ENCODE data around the gene DENND5A.

DENND5A gene

GRCh38 chr11:9265211-9266131 is at the start of gene DENND5A:
Gene DENND5A (minus strand): TSS chr11:9265350. CDS start chr11:9265069, 281 bp downstream.
- Histone ChIP-seq H3K27ac (peak within 1 kb of the TSS; percentile 99), H3K4me1 (ENCODE audit: control insufficient read depth in 1 of 2, insufficient read depth in 1 of 2, low read depth in 1 of 2, low read length in 1 of 2) (peaks cover 38 to 43% of the 10 kb centered on the region in 2 experiments), H3K36me3 (no peaks in the 10 kb centered on the region), H3K4me3 (ENCODE audit: low read depth in 1 of 2, low read length in 1 of 2) (peak within 1 kb of the TSS; percentile 96 to 97), H3K9me3 (no peaks in the 10 kb centered on the region), H3K27me3 (peaks cover 15% of the 10 kb centered on the region)
- no peak for TF ChIP-seq CTCF (IDR thresholded peaks at IDR 0.05)

DNA sequence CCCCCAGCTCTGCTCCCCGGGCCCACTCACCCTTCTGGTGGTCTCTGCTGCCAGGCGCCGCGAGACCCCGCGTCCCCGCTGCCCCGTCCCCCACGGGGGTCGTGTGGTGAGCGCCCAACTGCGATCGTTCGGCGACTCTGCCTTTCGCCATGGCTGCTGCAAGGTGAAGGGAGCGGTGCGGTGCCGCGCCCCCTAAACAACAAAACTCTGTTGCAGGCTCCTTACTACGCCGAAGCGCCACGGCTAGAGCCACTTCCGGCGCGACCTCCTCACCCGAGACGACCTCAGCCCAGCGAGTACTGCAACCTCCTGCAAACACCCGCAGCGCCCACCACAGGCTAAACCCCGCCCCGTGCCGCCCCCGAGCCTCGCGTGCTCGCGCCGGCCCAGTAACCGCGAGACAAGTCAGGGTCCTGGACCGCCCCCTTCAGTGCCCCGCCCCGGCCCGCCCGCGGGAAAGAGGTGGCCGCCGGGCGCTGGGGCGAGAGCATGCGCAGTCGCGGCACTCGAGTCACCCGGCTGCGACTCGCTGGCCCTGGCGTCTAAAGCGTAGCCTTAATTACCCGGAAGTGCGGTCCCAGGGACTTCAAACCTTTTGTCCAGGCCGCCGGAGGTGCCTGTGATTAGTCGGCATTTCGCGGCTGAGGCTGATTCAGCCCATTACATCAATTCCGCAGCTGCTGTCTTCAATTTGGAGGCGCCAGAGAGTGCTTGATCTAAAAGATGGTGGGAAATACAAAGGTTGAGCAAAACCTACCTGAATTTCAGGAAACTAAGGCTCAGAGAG is 49.3 kb upstream of the DENND5A start, which contains the start of gene TMEM41B:
TSS of gene TMEM41B (minus strand) at position 303 of the 787 bp plus-strand sequence. CDS start at position 151, 152 bp downstream.
- no peaks in the 10 kb centered on the region for H3K9me3 ChIP-seq
- peaks cover 24 to 31% of the 10 kb centered on the region in 2 experiments for H3K4me1 ChIP-seq (ENCODE audit: control insufficient read depth in 1 of 2, insufficient read depth in 1 of 2, low read depth in 1 of 2, low read length in 1 of 2)
- TF ChIP-seq CTCF (IDR thresholded peaks at IDR 0.05) = peak; percentile 44
- H3K27me3 ChIP-seq = no peaks in the 10 kb centered on the region
- no peaks in the 10 kb centered on the region for H3K36me3 ChIP-seq
- H3K4me3 ChIP-seq (ENCODE audit: low read depth in 1 of 2, low read length in 1 of 2) = peak within 1 kb of the TSS; percentile 73 to 99
- H3K27ac ChIP-seq = peak within 1 kb of the TSS; percentile 88

DNA sequence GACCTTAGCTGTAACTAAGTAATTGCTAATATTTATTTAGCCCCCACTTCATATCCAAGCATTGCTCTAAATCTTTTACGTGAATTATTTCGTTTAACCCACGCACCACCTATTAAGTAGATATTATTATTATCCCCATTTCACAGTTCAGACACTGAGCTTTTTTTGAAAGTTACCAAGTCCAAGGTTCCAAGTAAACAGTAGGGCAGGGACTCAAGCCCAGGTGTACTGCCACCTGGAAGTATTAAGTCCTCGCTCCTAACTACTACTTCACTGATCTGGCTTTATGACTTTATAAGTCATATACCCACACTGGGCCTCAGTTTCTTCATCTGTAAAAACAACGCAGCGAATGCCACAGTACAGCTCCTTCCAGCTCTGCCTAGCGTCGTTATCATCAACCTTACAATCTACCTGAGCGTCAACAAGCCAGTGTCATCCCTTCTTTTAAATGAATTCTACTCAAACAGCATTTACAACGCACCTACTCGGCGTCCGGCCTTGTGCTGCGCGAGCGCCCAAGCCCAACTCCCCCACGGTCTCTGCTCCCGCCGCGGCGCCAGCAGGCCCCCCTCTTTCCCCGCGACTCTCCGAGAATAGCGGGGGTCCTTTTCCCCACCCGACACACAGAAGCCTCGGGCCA is 48.6 kb upstream of the DENND5A start:
- H3K36me3 ChIP-seq = no peaks in the 10 kb centered on the region
- no peaks in the 10 kb centered on the region for H3K27me3 ChIP-seq
- no peaks in the 10 kb centered on the region for H3K9me3 ChIP-seq
- TF ChIP-seq CTCF (IDR thresholded peaks at IDR 0.05) = no peak
- H3K27ac ChIP-seq = peak overlapping the region; percentile 88
- H3K4me3 ChIP-seq (ENCODE audit: low read depth in 1 of 2, low read length in 1 of 2) = peak overlapping the region; percentile 73 to 99
- H3K4me1 ChIP-seq (ENCODE audit: control insufficient read depth in 1 of 2, insufficient read depth in 1 of 2, low read depth in 1 of 2, low read length in 1 of 2) = peaks cover 24 to 31% of the 10 kb centered on the region in 2 experiments

GRCh38 chr11:9310485-9311090 is 45.4 kb upstream of the DENND5A start:
- Histone ChIP-seq H3K4me1 (ENCODE audit: control insufficient read depth in 1 of 2, insufficient read depth in 1 of 2, low read depth in 1 of 2, low read length in 1 of 2) (peaks cover 19 to 20% of the 10 kb centered on the region in 2 experiments), H3K27me3 (no peaks in the 10 kb centered on the region), H3K9me3 (no peaks in the 10 kb centered on the region), H3K36me3 (no peaks in the 10 kb centered on the region), H3K4me3 (ENCODE audit: low read depth in 1 of 2, low read length in 1 of 2) (no peak overlapping the region), H3K27ac (no peak overlapping the region)
- no peak for TF ChIP-seq CTCF (IDR thresholded peaks at IDR 0.05)

GRCh38 chr11:9304178-9304577 is 39.0 kb upstream of the DENND5A start:
- no peak overlapping the region for H3K27ac ChIP-seq
- H3K27me3 ChIP-seq = no peaks in the 10 kb centered on the region
- H3K9me3 ChIP-seq = no peaks in the 10 kb centered on the region
- H3K4me1 ChIP-seq (ENCODE audit: control insufficient read depth in 1 of 2, insufficient read depth in 1 of 2, low read depth in 1 of 2, low read length in 1 of 2) = no peaks in the 10 kb centered on the region
- no peak for TF ChIP-seq CTCF (IDR thresholded peaks at IDR 0.05)
- no peak overlapping the region for H3K4me3 ChIP-seq (ENCODE audit: low read depth in 1 of 2, low read length in 1 of 2)
- H3K36me3 ChIP-seq = no peaks in the 10 kb centered on the region
